Measurements from ENCODE around the gene PROC. TPM values are rescaled to one million over a fixed set of nuclear protein-coding genes. Genes with fewer than 3 reads are reported as not detected.

Gene PROC
- total RNA-seq, 6 donors from 2014 or later, result 0.55 to 0.79 (median 0.62) TPM; not detected in 2

- H3K36me3 ChIP-seq, result no peaks in the 10 kb centered on the region
- H3K4me3 ChIP-seq, result no peak overlapping the region
- 59 to 62% methylated on average over 3 of the region's 3 CpGs for WGBS, 2 donors
- no peaks in the 10 kb centered on the region for H3K27me3 ChIP-seq
- H3K4me1 ChIP-seq, result peaks cover 25 to 46% (median 33%) of the 10 kb centered on the region in 4 donors
- DNase-seq (no peak), ATAC-seq (ENCODE audit: low FRiP score in 2 of 2) (no peak)
- TF ChIP-seq POLR2AphosphoS5 (IDR thresholded peaks at IDR 0.05) (no peak), EP300 (IDR thresholded peaks at IDR 0.05) (no peak), POLR2A (IDR thresholded peaks at IDR 0.05) (no peak)
- TF ChIP-seq, protein P1, sequence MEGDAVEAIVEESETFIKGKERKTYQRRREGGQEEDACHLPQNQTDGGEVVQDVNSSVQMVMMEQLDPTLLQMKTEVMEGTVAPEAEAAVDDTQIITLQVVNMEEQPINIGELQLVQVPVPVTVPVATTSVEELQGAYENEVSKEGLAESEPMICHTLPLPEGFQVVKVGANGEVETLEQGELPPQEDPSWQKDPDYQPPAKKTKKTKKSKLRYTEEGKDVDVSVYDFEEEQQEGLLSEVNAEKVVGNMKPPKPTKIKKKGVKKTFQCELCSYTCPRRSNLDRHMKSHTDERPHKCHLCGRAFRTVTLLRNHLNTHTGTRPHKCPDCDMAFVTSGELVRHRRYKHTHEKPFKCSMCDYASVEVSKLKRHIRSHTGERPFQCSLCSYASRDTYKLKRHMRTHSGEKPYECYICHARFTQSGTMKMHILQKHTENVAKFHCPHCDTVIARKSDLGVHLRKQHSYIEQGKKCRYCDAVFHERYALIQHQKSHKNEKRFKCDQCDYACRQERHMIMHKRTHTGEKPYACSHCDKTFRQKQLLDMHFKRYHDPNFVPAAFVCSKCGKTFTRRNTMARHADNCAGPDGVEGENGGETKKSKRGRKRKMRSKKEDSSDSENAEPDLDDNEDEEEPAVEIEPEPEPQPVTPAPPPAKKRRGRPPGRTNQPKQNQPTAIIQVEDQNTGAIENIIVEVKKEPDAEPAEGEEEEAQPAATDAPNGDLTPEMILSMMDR (IDR thresholded peaks at IDR 0.05), result no peak
- peak overlapping the region; percentile 46 to 68 (median 56) for H3K27ac ChIP-seq
- H3K9me3 ChIP-seq, result no peaks in the 10 kb centered on the region
Observed at GRCh38 chr2:127405255-127405610, 13.0 kb upstream of the PROC start.

- no peak overlapping the region for H3K4me3 ChIP-seq
- H3K36me3 ChIP-seq, result no peaks in the 10 kb centered on the region
- peak overlapping the region in 2 of 4 donors; percentile 54 to 92 for H3K27ac ChIP-seq
- WGBS, 2 donors, result 92 to 100% methylated on average over 2 of the region's 2 CpGs
- H3K9me3 ChIP-seq, result no peaks in the 10 kb centered on the region
- no peaks in the 10 kb centered on the region for H3K27me3 ChIP-seq
- DNase-seq, result no peak
- ATAC-seq (ENCODE audit: low FRiP score in 2 of 2), result no peak
- peaks cover 36 to 47% (median 42%) of the 10 kb centered on the region in 4 donors for H3K4me1 ChIP-seq
- TF ChIP-seq, protein P1 (IDR thresholded peaks at IDR 0.05), result no peak
- no peak for TF ChIP-seq POLR2AphosphoS5 (IDR thresholded peaks at IDR 0.05)
- no peak for TF ChIP-seq POLR2A (IDR thresholded peaks at IDR 0.05)
- no peak for TF ChIP-seq EP300 (IDR thresholded peaks at IDR 0.05)
Observed at GRCh38 chr2:127406454-127406853, 11.8 kb upstream of the PROC start.

DNA sequence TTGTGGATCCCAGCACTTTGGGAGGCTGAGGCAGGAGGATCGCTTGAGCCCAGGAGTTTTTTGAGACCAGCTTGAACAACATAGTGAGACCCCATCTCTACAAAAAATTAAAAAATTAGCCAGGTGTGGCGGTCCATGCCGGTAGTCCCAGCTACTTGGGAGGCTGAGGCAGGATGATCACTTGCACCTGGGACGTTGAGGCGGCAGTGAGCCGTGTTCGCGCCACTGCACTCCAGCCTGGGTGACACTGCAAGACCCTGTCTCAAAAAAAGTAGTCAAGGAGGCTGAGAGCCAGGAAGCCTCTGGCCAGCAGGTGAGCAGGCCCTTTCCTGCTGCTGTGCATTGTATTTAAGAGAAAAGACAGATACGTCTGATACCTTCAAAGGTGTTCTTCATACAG lies 11.1 kb upstream of the PROC start:
- Histone ChIP-seq H3K36me3 (no peaks in the 10 kb centered on the region), H3K27me3 (no peaks in the 10 kb centered on the region), H3K9me3 (no peaks in the 10 kb centered on the region), H3K4me1 (peaks cover 43 to 52% (median 49%) of the 10 kb centered on the region in 4 donors), H3K4me3 (no peak overlapping the region), H3K27ac (peak overlapping the region in 3 of 4 donors; percentile 54 to 94 (median 92))
- ATAC-seq (ENCODE audit: low FRiP score in 2 of 2) (no peak), DNase-seq (no peak)
- 94 to 97% methylated on average over 9 of the region's 9 CpGs for WGBS, 2 donors
- TF ChIP-seq POLR2A (IDR thresholded peaks at IDR 0.05) (no peak), POLR2AphosphoS5 (IDR thresholded peaks at IDR 0.05) (no peak), EP300 (IDR thresholded peaks at IDR 0.05) (no peak)
- TF ChIP-seq, protein P1 (IDR thresholded peaks at IDR 0.05), result no peak

DNA sequence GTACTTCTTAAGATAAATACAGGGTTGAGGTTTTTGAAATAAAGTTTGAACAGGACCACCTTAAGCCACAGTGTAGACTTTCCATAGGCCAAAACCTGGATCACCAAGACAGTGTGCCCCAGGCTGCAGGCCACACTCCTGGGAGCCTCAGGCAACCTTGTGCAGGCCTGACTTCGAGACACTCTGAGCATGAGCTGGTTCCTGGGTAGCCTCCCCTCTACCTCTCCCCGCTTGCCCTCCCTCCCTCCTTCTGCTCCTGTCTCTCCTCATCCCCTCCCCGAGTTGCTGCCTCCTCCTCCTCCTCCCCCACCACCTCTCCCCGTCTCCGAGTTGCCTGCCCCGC lies 10.6 kb upstream of the PROC start:
- no peaks in the 10 kb centered on the region for H3K9me3 ChIP-seq
- H3K36me3 ChIP-seq, result no peaks in the 10 kb centered on the region
- DNase-seq (no peak), ATAC-seq (ENCODE audit: low FRiP score in 2 of 2) (peak; percentile 49 to 62)
- no peaks in the 10 kb centered on the region for H3K27me3 ChIP-seq
- TF ChIP-seq POLR2A (IDR thresholded peaks at IDR 0.05) (no peak), POLR2AphosphoS5 (IDR thresholded peaks at IDR 0.05) (no peak), EP300 (IDR thresholded peaks at IDR 0.05) (no peak)
- TF ChIP-seq, protein P1 (IDR thresholded peaks at IDR 0.05), result no peak
- WGBS, 2 donors, result 3 to 4% methylated on average over 5 to 6 of the region's 6 CpGs
- H3K4me1 ChIP-seq, result peaks cover 45 to 54% (median 51%) of the 10 kb centered on the region in 4 donors
- H3K27ac ChIP-seq, result peak overlapping the region; percentile 71 to 97 (median 93)
- peak overlapping the region in 3 of 4 donors; percentile 44 to 63 (median 59) for H3K4me3 ChIP-seq
